Stimulated activated CD8-positive, alpha-beta memory T cell treated with anti-CD3 and anti-CD28 coated beads, Interleukin-15, amount 100 ng/mL, for 4 hours (primary cell): Measurements from ENCODE around the gene C16orf78.
"Not testable (repeated sequence)": the region's sequence is repeated elsewhere in the genome, so short reads cannot be mapped to it uniquely, and the experiment has no call there.

Experiments used
- DNase-seq, 2 donors: peaks; one replicate each; pipeline ENCODE4 v3.0.0-alpha.2; 2020; ENCODE audit warnings: low read depth in 2 of 2

C16orf78 gene

DNA sequence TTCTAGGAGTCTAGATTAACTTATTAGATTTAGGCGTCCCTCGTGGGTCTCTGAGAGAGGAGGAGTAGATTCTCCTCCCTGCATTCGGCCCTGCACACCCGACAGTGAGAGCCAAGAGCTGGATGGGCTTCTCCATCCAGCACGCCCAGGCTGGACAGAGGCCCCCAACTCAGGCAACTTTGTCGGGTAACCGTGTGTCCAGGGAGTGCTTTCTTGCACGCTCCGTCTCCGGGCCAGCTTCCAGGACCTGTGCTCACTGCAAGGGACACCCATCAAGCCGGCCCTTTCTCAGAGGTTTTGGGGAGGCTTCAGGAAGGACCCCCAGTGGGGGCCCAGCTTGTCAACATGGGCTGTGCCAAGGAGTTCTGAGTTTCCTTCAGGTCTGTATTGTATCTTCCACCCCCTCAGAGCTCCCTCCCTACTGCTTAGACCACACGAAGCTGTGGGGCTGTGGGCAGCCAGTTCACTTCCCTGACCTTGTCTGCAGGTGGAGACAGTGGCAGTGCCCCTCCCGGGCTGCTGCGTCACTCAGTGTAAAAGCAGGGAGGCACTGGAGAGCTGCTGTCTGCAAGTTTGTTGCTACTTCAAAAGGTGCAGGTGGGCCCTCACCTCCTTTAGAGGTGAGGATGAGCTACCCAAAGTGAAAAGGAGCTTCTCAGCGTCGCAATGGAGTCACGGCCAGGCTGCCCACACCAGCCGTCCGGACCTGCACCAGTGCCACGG, 24.0 kb upstream of the C16orf78 start:
- no peak for DNase-seq

DNA sequence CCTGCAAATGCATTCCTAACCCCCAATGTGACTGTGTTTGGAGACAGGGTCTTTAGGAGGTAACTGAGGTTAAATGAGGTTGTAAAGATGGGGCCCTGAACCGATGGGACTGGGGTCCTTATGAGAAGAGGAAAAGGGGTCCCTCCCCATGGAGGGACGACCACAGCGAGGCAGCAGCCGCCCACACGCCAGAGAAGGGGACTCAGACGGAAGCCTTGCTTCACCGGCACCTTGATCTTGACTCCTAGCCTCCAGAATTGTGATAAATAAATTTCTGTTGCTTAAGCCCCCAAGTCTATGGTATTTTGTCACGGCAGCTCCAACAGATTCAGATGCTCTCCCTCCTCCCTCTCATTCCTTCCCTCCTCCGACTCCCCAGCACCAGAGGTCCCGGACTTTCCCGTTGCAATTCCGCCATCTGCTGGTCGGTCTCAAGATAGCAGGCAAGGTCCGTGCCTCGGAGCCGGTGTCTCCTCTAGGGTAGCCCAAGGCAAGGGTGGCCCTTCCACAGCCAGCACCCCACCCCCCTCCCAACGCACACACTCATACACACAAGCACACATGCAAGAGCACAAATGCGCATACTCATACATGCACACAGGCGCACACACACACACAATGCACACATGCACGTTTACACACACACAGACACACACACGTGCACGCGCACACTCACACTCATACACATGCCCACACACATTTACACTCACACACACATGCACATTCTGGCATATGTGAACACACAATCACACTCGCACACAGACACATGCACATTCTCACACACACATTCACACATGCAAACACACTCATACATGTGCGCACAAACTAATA, 23.1 kb upstream of the C16orf78 start:
- DNase-seq, result no peak

- DNase-seq, result no peak
These were observed 22.5 kb upstream of the C16orf78 start for GRCh38 chr16:49351096-49351487.

GRCh38 chr16:49352892-49353291, 20.7 kb upstream of the C16orf78 start:
- no peak for DNase-seq

GRCh38 chr16:49353680-49354079, 19.9 kb upstream of the C16orf78 start:
- DNase-seq, result no peak

- DNase-seq, result no peak
These were observed 19.5 kb upstream of the C16orf78 start for GRCh38 chr16:49354101-49354500.

DNA sequence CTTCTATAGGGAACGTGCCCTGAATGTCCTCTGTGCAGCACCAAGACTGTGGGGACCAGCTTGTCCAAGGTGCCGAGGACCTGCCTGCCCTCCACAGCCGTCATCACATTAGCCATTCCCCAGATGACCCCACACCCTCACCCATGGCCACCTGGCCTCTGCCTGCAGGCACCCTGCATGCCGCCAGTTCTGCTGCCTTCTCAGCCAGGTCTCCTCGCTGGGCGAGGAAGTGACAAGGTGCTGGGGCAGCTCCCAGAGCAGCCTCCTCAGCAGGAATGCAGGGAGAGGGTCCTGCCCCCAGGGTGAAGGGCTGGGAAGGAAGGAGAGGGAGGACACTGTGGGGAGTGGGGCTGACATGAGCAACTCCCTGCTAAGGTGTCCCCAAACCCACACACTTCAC, 18.6 kb upstream of the C16orf78 start:
- no peak for DNase-seq

- DNase-seq, result no peak
These were observed 17.5 kb upstream of the C16orf78 start for GRCh38 chr16:49355933-49356665.

DNA sequence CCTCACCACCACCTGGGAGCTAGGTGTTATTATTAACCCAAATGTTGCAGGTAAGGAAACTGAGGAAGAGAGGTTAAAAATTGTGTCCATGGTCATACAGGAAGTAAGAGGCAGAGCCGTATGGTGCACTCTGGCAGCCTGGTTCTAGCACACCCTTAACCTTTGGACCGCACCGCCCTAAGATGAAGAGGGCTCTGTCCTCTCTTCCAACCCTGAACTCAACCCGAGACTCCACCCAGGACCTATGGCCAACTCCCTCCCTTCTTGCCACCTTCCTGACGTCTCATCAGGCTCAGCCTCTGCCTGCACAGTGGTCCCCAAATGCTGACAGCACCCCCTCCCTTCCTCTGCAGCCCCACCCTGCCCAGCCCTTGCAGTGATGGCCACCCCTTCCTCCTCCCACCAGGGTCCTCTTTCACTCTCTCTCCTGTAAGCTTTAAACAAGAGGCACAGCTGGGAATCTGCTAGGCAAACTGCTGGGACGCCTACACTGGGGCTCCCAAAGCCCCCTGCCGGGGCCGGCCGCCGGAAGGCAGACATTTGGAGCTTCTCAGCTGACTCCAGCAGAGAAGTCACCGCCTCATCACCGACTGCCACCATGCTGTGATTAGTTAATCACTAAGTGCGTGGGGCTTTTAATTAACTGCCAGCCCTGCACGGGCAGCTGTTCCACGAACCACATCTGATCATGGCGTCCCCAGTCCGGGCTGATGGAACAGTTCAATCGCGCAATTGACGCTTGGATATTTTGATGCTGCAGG, 16.7 kb upstream of the C16orf78 start:
- no peak for DNase-seq

DNA sequence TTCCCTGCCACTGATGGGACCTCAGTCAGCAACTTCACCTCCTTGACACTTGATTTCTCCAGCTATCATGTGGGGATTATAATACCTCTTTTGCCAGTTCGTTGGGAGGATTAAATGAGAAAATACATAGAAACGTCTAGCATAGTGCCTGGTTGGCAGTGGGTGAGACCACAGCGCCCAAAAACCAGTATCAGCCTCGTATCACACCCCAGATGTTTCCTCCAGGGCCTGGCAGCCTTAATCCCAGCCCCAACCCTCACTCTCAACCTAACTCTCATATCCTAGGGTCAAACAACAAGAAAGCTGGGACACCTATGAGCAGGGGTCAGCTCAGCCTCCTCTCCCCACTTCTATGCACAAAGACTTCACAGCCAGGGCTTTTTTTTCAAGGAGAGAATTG, 14.0 kb upstream of the C16orf78 start:
- no peak for DNase-seq

DNA sequence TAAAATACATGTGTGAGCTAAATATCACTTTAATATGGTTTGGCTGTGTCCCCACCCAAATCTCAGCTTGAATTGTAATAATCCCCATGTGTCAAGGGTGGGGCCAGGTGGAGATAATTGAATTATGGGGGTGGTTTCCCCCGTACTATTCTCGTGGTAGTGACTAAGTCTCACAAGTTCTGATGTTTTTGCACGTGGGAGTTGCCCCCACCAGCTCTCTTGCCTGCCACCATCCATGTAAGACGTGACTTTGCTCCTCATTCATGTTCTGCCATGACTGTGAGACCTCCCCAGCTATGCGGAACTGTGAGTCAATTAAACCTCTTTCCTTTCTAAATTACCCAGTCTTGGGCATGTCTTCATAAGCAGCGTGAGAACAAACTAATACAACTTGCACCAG, 11.9 kb upstream of the C16orf78 start:
- not testable (repeated sequence) for DNase-seq

- no peak for DNase-seq
These were observed 11.4 kb upstream of the C16orf78 start for GRCh38 chr16:49362230-49362629.

- DNase-seq, result no peak
These were observed 7.7 kb upstream of the C16orf78 start for GRCh38 chr16:49365711-49366509.

DNA sequence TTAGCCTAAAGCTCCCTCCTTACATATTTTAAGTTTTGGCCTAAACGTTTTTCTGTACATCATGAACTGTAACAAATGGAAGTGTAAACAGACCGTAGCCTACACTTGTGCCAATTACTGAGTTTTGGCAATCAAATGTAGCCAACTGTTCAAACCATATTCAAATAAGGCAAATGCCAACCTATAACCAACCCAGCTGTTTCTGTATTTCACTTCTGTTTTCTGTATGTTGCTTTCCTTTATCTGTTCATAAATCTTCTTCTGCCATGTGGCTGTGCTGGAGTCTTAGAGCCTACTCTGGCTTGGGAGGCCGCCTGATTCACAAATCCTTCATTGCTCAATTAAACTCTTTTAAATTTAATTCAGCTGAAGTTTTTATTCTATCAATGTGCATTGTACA, 6.9 kb upstream of the C16orf78 start:
- DNase-seq, result no peak

DNA sequence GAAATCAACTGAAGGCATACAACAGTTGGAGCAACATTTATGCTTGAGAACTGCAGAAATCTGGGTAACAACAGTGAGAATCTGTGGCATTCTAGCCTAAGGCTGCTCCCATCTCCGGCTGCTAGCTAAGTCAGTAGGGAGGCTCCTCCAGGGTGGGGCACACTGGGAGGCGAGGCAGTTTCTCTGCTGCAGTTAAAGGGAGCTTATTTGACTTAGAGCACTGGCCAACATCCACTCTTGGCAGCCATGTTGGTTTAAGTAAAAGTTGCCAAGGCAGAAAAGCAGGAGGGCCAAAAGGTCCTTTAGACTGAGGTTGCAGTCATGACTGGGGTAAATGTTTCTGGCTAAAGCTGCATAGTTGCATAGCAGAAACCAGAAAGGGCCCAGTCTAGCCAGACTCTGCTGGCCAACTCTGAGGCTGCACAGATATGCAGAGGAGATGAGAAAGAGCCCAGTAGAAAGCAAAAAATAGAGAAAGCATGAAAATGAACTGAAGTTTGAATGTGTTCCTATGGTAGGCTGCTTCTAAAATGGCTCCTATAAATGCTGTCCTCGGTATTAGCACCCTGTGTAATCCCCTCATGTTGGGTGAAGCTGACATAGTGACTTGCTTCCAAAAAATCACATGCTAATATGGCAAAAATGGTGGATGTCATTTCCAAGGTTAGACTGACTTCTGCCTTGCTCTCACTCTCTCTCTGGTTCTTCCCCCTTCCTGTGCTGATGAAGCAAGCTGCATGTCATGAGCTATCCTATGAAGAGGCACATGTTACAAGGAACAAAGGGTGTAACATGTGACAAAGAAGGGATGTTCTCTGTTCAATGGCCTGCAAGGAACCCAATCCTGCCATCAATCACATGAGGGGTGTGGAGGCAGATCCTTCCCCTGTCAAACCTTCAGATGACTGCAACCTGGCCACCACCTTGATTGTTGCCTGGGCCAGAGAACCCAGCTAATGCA, 3.7 kb upstream of the C16orf78 start:
- DNase-seq, result no peak

DNA sequence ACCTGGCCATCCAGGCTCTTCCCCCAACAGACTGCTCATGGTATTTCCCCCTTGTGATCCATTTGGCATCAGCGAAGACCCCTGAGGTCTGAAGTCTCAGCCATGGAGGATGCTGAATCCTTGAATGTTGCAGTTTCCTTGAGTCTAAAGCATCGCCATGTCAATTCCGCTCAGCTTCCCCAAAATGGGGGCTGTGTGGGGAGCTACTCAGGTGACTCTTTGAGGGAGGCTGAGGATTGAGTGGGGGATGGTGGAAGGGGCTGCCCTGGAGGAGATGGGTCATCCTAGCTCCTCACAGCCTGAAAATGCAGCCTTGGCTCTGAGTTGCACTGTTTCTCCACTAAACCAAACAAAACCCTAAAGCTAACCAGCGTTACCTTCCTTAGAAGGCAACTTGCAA, 2.6 kb downstream of the C16orf78 start:
- no peak for DNase-seq

GRCh38 chr16:49377196-49377755, 3.7 kb downstream of the C16orf78 start:
- DNase-seq, result no peak

DNA sequence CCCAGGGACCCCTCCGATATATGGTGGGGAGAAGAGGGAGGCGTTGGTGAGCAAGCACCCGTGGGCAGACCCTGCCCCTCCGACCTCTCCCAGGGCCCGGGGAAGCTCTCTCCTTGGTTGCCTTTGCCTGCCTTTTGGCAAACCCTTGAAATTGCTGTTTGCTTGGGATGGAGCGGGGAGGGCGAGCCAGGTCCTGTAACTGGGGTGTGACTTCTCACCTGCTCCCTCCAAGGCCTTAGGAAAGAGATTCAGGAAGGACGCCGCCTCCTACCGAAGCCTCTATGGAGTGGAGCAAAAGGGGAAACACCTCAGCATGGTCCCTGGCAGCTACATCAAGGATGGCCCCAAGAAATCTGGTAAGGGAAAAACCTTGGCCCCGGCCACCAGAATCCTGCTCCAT, 4.6 kb downstream of the C16orf78 start:
- DNase-seq, result no peak

GRCh38 chr16:49378816-49379215, 5.2 kb downstream of the C16orf78 start:
- no peak for DNase-seq

- no peak for DNase-seq
These were observed 9.3 kb downstream of the C16orf78 start for GRCh38 chr16:49382916-49383315.
